Effector CD4-positive, alpha-beta T cell (primary cell): Measurements from ENCODE around the gene UNC45B.
A peak's percentile ranks its signal among the peaks of the same experiment; 100 is the strongest.
"Not testable (repeated sequence)": the region's sequence is repeated elsewhere in the genome, so short reads cannot be mapped to it uniquely, and the experiment has no call there.

ENCODE experiments used
- DNase-seq: peaks from one replicate; pipeline ENCODE4 v3.0.0-alpha.2; 2020

UNC45B gene

DNA sequence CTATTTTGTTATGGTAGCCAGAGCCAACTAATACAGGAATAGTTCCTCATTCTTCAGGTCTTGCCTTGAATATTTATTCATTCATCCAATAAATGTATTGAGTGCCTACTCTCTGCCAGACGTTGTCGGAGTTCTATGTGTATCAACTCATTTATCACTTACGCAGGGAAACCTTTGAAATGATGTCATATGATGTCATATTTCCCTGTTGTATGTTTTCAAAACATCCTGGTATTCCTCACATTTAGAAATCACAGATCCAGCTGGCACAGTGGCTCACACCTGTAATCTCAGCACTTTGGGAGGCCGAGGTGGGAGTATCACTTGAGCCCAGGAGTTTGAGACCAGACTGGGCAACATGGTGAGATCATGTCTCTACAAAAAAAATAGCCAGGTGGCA lies 2.8 kb upstream of the UNC45B start:
- no peak for DNase-seq

DNA sequence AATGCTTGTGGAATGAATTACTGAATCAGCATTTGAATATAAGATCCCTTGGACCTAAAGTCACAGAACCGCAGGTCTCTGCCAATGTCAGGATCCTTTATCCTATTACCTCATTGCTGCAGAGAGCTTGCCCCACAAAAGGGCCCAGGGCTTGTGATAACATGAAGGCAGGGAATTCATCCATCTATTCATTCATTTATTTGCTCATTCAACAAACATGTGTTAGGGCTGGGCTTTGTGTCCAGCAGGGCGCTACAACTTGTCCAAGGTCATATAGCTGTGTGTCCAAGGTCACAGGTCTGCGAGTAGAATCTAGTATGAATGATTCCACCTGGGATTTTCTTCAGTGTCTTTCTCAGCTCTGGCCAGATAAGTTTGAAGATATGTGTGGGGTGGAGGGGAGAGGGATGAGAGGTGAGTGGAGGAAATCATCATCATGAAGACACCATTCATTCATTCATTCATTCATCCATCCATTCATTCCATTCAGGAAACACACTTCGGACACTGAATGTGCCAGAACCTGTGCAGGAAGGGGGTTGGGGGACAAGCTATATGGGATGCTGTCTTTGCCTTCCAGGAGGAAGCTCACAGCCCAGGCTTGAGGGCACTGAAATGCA lies 1.3 kb upstream of the UNC45B start:
- DNase-seq = no peak

DNA sequence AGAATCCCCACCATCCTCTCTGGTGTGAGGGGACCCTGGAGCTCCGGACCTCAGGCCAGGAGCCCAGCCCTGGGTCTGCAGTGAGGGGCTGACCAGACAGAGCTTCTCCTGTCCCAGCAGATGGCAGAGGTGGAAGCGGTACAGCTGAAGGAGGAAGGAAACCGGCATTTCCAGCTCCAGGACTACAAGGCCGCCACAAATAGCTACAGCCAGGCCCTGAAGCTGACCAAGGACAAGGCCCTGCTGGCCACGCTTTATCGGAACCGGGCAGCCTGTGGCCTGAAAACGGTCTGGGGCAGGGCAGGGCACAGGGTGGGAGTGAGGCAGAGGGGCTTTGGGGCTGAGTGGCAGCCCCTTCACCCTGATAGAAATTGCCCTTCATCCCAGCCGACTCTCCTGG lies 527 bp downstream of the UNC45B start:
- DNase-seq = no peak

DNA sequence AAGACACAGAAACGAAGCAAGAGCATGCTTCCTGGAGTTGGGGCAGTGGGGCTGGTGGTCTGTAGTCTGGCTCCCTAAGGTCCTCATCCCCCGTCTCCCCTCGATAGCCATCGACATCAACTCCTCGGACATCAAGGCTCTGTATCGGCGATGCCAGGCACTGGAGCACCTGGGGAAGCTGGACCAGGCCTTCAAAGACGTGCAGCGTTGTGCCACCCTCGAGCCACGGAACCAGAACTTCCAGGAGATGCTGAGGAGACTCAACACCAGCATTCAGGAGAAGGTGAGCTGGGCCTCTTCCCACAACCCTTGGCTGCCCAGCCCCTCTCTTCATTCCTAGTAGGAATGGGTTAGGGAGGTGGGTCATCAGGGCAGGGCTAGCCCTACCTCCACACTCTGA lies 2.3 kb downstream of the UNC45B start:
- DNase-seq = no peak

DNA sequence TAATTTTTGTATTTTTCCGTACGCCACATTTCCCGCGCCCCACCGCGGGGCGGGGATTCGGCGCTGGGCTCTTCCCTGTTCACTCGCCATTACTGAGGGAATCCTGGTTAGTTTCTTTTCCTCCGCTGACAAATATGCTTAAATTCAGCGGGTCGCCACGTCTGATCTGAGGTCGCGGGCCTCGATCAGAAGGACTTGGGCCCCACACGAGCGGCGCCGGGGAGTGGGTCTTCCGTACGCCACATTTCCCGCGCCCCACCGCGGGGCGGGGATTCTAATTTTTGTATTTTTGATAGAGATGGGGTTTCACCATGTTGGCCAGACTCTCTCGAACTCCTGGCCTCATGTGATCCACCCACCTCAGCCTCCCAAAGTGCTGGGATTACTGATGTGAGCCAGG lies 3.5 kb downstream of the UNC45B start:
- not testable (repeated sequence) for DNase-seq

DNA sequence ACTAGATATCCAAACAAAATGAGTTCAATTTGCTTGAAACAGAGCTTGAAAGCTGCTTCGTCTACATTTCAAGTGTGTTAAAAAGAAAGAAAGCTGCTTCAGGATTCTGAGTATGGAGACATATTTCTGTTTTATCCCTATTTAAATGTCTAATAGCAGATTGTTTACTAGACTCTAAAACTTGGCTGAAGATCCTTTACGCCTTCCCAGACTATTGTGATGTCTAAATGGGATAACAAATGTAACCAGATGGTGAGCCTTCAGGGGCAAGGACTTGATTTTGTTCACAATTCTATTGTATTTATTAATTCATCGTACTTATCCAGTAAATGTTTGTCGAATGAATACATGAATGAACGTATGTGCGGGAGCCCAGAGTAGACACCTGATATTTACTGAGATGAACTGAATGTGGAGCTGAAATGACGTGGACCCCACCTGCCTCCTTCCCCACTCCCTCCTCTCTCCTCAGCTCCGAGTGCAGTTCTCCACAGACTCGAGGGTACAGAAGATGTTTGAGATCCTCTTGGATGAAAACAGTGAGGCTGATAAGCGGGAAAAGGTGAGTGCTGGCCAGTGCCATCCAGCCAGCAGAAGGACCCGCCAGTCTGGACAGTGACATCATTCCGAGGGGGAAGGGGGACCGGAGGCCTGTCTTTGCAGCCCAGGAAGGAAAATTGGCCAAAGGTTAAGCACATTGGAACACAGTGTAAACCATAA lies 5.0 kb downstream of the UNC45B start:
- DNase-seq = no peak

DNA sequence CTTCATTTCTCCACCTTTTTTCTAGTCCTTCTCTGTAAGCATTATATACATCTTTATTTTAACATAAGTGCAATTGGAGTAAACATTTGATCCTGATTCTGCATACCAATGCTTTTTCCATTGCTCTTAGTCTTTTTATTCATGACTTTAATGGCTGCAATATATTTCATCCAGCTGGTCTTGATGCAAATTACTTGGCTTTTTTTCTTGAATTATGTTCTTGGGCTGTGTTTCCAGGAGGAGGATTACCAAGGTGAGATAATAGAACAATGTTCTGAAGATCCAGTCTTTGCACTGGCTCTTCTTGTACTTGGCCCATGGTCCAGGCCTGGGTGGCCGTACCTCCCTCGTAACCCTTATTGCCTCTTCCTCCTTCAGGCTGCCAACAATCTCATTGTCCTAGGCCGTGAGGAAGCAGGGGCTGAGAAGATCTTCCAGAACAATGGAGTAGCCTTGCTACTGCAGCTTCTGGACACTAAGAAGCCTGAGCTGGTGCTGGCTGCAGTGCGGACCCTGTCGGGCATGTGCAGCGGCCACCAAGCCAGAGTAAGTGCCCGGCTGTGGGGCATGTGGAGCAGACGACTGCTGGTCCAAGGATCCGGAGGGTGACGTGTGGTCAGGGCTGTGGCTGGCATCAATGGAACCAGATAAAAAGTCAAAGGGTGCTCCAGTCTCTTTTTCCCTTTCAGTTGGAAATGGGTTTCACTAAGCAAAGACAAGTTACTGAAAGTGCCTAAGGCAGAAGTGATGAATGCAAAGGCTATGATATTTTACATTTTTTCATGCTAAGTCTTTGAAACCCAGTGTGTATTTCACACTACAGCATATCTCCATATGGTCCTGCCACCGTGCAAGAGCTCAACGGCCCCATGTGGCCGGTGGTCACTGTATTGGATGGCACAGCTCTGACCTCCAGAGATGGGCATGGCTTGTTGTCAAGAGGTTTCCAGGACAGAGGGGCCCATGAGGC lies 6.9 kb downstream of the UNC45B start:
- DNase-seq = no peak

DNA sequence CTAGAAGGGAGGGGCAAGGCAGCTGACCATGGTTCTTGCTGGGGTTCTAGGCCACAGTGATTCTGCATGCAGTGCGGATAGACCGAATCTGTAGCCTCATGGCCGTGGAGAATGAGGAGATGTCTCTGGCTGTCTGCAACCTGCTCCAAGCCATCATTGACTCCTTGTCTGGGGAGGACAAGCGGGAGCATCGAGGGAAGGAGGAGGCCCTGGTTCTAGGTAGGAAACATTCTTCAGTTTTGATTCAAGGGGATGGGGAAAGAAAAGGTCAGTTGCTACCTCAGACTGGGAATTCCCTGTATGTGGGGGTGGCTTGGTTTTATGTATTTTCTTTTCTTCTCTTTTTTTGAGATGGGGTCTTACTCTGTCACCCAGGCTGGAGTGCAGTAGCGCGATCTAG lies 7.6 kb downstream of the UNC45B start:
- no peak for DNase-seq

DNA sequence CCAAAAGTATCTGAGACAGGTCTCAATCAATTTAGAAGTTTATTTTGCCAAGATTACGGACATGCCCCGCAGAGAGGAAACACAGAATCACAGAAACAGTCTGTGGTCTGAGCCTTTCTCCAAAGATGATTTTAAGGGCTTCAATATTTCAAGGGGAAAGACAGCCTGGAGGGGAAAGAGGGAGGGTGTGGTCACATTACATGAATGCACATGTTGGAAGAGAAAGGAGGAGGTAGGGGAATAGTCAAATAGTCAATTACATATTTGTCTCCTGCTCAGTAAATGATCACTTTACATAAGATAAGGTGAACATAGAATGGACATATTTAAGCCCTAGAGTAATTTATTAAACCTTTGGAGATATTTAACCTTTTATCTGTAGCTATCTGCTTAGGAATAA lies 12.3 kb downstream of the UNC45B start:
- no peak for DNase-seq

DNA sequence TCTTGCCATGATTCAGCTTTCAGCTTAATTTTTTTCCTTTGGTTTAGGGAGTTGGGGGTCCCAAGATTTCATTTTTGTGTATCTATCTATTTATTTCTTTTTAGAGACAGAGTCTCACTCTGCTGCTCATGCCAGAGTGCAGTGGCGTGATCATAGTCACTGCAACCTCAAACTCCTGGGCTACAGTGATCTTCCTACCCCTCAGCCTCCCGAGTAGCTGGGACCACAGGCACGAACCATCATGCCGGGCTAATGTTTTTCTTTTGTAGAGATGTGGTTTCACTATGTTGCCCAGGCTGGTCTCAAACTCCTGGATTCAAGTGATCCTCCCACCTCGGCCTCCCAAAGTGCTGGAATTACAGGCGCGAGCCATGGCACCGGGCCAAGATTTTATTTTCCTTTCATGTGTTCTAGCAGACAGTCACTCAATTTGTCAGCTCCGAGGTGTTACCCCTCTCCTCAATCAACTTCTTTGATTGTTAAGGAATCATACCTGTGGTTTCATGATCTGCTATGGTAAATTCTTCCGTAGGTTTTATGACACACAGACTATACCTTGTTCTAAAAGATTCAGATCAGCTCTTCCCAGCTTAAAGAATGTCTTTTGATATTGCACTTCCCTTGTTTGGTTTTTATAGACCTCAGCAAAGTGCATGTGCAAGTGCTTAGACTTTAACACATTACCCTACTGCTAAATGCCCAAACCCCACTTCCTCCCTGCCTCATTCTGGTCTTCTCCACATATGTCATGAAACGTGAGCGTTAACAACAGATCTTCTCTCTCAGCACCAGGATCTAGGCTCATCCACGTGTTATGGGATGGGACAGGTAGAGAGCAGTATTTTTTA lies 13.0 kb downstream of the UNC45B start:
- DNase-seq = peak; percentile 33

DNA sequence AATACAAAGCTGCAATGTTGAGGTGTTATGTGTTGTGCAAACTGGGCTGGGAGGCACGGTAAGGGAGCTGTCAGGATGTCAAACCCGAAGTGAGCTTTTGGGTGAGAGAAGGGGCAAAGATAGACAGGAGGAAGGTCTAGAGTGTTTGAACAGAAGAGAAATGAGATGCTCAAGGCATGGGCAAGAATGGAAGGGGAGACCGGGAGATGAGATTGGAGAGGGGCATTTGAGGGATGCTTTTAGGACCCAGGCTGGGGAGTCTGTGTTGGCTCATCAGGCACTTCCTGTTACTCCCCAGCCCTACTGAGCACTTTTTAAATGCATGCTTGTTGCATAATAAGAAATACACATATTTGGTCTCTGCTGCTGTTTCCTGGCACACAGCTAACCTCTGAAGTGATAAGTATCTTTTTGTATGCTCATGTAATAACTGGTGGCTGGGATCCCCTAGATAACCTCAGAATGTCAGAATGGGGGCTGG lies 13.7 kb downstream of the UNC45B start:
- DNase-seq = no peak

DNA sequence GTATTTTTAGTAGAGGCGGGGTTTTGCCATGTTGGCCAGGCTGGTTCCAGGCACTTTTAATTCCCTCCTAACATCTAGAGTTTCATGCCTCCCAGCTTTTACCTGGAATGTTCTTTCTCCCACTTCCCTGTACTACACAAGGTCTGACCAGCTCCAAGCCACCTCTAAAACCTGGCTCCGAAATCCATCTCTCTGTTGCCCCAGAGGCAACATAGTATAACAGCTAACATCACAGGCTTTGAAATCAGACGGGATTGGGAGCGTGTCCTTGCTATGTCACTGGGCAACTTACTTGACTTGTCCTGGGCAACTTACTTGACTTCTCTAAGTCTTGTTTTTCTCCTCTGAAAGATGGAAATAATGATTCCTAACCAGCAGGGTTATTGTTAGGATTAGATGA lies 15.1 kb downstream of the UNC45B start:
- no peak for DNase-seq

DNA sequence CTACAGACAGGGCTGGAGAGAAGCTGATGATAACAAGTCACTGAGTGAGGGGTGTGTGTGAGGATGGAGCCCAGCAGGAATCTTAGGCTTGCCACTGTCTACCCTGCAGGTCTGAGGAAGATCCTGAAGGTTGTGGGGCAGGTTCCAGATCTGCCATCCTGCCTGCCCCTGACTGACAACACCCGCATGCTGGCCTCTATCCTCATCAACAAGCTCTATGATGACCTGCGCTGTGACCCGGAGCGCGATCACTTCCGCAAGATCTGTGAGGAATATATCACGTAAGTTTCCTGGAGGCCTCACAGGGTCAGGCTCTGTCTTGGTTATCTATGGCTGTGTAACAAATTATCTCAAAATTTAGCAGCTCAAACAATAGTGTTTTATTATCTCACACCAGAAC lies 16.3 kb downstream of the UNC45B start:
- no peak for DNase-seq

DNA sequence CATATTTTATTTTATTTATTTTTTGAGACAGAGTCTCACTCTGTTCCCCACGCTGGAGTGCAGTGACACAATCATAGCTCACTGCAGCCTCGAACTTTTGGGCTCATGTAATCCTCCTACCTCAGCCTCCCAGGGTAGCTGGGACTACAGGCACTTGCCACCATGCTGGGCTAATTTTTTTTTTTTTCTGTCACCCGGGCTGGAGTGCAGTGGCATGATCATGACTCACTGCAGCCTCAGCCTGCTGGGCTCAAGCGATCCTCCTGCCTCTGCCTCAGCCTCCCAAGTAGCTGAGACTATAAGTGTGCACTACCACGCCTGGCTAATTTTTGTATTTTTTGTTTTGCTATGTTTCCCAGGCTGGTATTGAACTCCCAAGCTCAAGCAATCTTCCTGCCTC lies 17.1 kb downstream of the UNC45B start:
- DNase-seq = no peak

DNA sequence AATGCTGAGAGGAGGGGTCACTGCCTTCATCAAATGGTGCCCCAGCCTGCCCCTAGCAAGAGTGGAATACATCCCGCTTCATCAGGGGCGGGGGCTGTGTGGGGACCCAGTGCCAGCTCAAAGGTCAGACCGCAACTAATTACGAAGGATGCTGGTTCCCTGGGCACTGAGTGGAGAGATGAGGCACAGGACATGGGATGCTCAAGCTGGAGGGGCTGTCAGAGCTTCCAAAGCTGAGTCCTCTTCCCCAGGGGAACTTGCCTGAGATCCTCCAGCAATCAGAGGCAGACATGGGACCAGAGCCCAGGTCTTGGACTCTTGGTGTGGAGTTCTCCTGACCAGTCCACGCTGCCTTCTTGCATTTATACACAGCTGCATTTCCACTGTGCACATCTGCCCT lies 18.9 kb downstream of the UNC45B start:
- no peak for DNase-seq

DNA sequence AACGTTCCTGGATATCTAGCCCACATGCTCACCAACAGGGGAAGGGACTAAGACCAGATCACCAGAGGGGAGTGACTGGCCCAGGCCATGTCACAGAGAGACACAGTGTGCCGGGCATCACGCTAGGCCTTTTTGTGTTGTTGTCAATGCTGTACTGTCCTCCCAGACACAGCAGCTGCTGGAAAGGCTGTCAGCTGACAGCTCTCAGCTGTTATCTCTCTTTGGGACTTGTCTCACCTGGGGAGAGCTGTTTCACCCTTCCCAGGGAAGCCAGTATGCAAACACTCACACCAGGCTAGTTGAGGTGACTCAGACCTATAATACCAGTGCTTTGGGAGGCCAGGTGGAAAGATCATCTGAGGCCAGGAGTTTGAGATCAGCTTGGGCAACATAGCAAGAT lies 19.4 kb downstream of the UNC45B start:
- DNase-seq = no peak

DNA sequence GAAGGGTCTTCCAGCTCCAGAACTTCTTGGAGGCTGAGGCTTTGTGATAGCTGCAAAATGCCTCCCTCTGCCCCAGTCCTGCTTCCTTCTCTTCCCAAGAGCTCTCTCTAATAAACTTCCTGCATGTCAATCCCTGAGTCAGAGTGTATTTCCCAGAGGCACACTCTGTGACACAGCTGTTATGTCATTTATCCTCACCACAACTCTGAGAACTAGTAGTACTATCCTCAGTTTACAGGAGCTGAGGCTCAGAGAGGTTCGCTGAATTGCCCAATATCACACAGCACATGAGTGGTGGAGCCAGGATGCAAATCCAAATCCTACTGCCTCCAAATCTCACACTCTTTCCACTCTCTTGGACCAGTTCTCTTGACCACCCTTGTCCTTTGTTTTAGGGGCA lies 20.0 kb downstream of the UNC45B start:
- no peak for DNase-seq

DNA sequence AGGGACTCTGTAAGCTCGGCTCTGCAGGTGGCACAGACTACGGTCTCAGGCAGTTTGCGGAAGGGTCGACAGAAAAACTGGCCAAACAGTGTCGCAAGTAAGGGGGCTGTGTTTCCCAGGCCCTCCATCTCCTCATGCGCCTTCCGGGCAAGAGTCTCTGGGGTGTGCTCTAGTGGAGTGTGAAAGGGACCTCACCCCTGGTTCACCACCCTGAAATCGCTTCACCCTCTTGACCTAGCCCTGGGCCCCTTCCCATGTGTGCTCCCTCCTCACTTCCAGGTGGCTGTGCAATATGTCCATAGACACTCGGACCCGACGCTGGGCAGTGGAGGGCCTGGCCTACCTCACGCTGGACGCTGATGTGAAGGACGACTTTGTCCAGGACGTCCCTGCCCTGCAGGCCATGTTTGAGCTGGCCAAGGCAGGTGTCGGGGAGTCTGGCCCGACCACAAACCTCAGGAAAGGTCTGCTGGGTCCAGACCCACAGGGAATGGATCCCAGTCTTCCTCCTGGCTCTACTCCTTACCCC lies 22.3 kb downstream of the UNC45B start:
- DNase-seq = no peak

DNA sequence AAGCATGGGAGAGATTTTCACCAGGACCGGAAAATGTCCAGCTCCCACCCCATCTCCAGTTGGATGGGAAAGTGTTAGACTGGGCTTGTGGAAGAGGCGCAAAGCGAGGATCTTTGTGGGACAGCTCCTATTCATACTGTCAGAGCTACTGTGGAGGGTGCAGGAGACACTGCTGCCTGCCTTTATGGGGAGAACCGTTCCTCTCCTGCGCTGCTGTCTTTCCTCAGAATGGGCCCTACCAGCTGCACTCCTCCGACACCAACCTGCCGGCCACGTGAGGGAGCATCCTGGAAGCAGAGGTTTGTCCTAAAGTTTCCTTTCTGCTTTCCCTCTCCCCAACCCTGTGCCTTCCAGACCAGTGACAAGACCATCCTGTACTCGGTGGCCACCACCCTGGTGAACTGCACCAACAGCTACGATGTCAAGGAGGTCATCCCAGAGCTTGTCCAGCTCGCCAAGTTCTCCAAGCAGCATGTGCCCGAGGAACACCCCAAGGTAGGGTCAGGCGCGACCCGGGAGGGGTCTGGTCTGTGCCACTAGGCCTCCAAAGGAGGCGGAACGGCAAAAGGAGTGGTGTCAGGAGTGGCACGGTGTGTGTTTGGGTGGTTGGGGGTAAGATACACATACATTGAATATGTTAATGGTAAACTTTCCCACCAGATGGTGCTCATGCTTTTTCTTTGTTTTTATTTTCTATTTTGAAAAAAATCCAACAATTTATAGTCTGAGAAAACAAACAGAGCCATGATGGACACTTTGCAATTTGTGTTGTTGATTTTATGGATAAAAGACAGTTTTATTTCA lies 23.6 kb downstream of the UNC45B start:
- peak; percentile 22 for DNase-seq

DNA sequence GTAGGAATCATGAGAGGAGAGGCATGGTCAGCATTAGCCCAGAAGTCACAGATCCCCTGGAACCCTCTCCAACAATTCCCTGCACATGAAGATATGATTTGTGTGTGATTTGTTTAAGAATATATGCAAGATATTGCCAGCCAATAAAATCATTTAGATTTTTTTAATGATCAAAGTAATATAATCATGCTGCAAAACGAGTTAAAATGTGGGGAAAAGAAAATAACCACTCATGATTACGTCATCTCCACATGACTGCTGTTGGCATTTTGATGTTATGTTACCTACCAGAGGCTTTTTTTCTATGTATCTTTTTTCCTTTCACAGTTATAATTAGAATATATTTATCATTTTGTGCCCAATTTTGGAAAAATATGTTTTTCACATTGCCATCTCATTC lies 24.2 kb downstream of the UNC45B start:
- DNase-seq = peak; percentile 20

DNA sequence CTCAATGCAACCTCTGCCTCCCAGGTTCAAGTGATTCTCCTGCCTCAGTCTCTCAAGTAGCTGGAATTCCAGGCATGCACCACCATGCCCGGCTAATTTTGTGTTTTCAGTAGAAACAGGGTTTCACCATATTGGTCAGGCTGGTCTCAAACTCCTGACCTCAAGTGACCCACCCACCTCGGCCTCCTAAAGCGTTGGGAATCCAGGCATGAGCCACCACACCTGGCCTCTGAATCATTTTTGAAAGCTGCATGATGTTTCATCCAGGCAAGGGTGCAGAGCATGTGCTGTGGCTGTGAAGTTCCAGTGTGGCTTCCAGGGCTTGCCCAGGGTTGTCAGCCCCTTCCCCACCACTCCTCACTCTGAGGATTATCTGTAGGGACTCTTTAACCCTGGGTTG lies 24.7 kb downstream of the UNC45B start:
- DNase-seq = not testable (repeated sequence)
